HG03521 (cell line): ENCODE data around the gene CPNE4.
A peak's percentile ranks its signal among the peaks of the same experiment; 100 is the strongest.
"Not testable (repeated sequence)": the region's sequence is repeated elsewhere in the genome, so short reads cannot be mapped to it uniquely, and the experiment has no call there.

Source experiments
- ATAC-seq: cut with Tn5 transposase; IDR thresholded peaks from one replicate; pipeline ENCODE4 v1.9.1; 2021; ENCODE audit warnings: mild to moderate bottlenecking, moderate library complexity; ENCODE audit not compliant: unreplicated experiment

CPNE4 gene

GRCh38 chr3:132034486-132035464 is at the start of gene CPNE4:
Gene CPNE4, minus strand, starts transcription at chr3:132035014.
- peak; percentile 89 for ATAC-seq

GRCh38 chr3:132083583-132084279 is 48.9 kb upstream of the CPNE4 start:
- ATAC-seq, result no peak

- no peak for ATAC-seq
These were observed 48.3 kb upstream of the CPNE4 start for GRCh38 chr3:132083159-132083558.

GRCh38 chr3:132079147-132079546 is 44.3 kb upstream of the CPNE4 start:
- ATAC-seq, result no peak

GRCh38 chr3:132073771-132074170 is 39.0 kb upstream of the CPNE4 start:
- ATAC-seq, result no peak

GRCh38 chr3:132071043-132071442 is 36.2 kb upstream of the CPNE4 start:
- no peak for ATAC-seq

- no peak for ATAC-seq
These were observed 29.3 kb upstream of the CPNE4 start for GRCh38 chr3:132064114-132064513.

- ATAC-seq, result no peak
These were observed 27.7 kb upstream of the CPNE4 start for GRCh38 chr3:132062535-132062934.

- no peak for ATAC-seq
These were observed 21.1 kb upstream of the CPNE4 start for GRCh38 chr3:132055872-132056271.

- no peak for ATAC-seq
These were observed 12.4 kb upstream of the CPNE4 start for GRCh38 chr3:132047209-132047608.

- not testable (repeated sequence) for ATAC-seq
These were observed 10.1 kb upstream of the CPNE4 start for GRCh38 chr3:132044874-132045273.

- no peak for ATAC-seq
These were observed 7.9 kb upstream of the CPNE4 start for GRCh38 chr3:132042681-132043080.

GRCh38 chr3:132038198-132038825 is 3.5 kb upstream of the CPNE4 start:
- ATAC-seq, result no peak

- no peak for ATAC-seq
These were observed 2.8 kb upstream of the CPNE4 start for GRCh38 chr3:132037581-132037980.

GRCh38 chr3:132037056-132037455 is 2.2 kb upstream of the CPNE4 start:
- no peak for ATAC-seq

GRCh38 chr3:132034097-132034485 is 723 bp downstream of the CPNE4 start:
- no peak for ATAC-seq

- ATAC-seq, result no peak
These were observed 1.3 kb downstream of the CPNE4 start for GRCh38 chr3:132033471-132033870.

GRCh38 chr3:132032959-132033358 is 1.9 kb downstream of the CPNE4 start:
- ATAC-seq, result no peak

- no peak for ATAC-seq
These were observed 5.5 kb downstream of the CPNE4 start for GRCh38 chr3:132029182-132029902.

- no peak for ATAC-seq
These were observed 11.9 kb downstream of the CPNE4 start for GRCh38 chr3:132022914-132023313.

GRCh38 chr3:132020058-132020457 is 14.8 kb downstream of the CPNE4 start:
- ATAC-seq, result no peak
